Right cardiac atrium (tissue), 5 donors: ENCODE data around the gene CMTM4. TPM values are rescaled to one million over a fixed set of nuclear protein-coding genes. Genes with fewer than 3 reads are reported as not detected.
"Not testable (repeated sequence)": the region's sequence is repeated elsewhere in the genome, so short reads cannot be mapped to it uniquely, and the experiment has no call there.

Experiments
- ATAC-seq, 2 donors: fragments of 200-7000 bp; cut with Tn5 transposase; one replicate each; pipeline versions ENCODE4 v1.8.0 to v1.9.1; 2020; ENCODE audit warnings: moderate library complexity in 2 of 2, mild to moderate bottlenecking in 1 of 2
- DNase-seq, 3 donors: peaks; one replicate each; pipeline ENCODE4 v3.0.0-alpha.2; 2020
- H3K27ac ChIP-seq: one replicate; pipeline ENCODE4 v1.5.1; 2013; ENCODE audit warnings: mild to moderate bottlenecking, low read length, control low read depth, moderate library complexity
- H3K27me3 ChIP-seq: one replicate; pipeline ENCODE4 v1.6.1; 2013; ENCODE audit not compliant: control insufficient read depth, insufficient read depth
- H3K4me1 ChIP-seq: one replicate; pipeline ENCODE4 v1.6.1; 2013; ENCODE audit warnings: low read length; ENCODE audit not compliant: control insufficient read depth, insufficient read depth
- H3K4me3 ChIP-seq: one replicate; pipeline ENCODE4 v1.5.1; 2013; ENCODE audit warnings: low read length, control low read depth
- H3K9me3 ChIP-seq: one replicate; pipeline ENCODE4 v1.6.1; 2013; ENCODE audit warnings: low read length; ENCODE audit not compliant: control insufficient read depth
- WGBS: extraction: QIAGEN DNeasy Blood & Tissue Kit; methylation state at CpG from one replicate; pipeline ENCODE4 v1.1.7; 2013; 5-methylcytosine and 5-hydroxymethylcytosine counted together
- intact Hi-C, 4 donors: fragments of 100-400 bp; cut with DNase I; formaldehyde crosslinking; loops; one replicate each; pipeline versions ENCODE4 v1.11.0 to v1.14.0; 2022 to 2023
- polyA plus RNA-seq: library from polyadenylated mRNA; stranded (reverse); fragments of 200-250 nt; gene quantifications from one replicate; pipeline ENCODE4 v1.2.3, GENCODE V29; 2013
- total RNA-seq, 4 donors: library from RNA; stranded (reverse); fragmentation: NEBNext Ultra II Directional; extraction: Animal tissue kit (Norgen Biotek cat#: 25700); gene quantifications; one replicate each; pipeline ENCODE4 v1.2.1, GENCODE V29; 2021
- donor health status: healthy with polysubstance abuse.
- donor health status: DM: no; HTN: yes; CAD: no.
- donor health status: DM: no; HTN: no; CAD: no.
- donor health status: DM: no; HTN: yes; CAD: no; lungs with severe emphysema.
- donor health status: DM: yes; HTN: yes; CAD: no.

Gene CMTM4
- total and polyA plus RNA-seq, 5 donors, result 7.9 to 15.9 (median 13.5) TPM

DNA sequence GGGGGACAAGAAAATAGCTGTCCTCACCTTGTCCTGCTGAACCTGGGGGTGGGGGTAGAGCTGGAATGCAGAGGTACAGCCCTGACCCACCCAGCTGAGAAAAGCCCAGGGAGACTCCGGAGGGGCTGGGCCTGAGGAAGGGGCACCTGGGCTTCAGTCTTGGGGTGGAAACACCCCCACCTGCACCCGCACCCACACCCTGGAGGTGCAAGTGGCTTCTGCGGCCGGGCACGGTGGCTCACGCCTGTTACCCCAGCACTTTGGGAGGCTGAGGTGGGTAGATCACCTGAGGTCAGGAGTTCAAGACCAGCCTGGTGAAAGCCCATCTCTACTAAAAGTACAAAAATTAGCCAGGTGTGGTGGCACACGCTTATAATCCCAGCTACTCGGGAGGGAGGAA, 84.6 kb downstream of the CMTM4 start:
- H3K4me1 ChIP-seq, H3K4me3 ChIP-seq, intact Hi-C loops, H3K9me3 ChIP-seq, H3K27ac ChIP-seq, H3K27me3 ChIP-seq, ATAC-seq, DNase-seq: not testable (repeated sequence)
- WGBS, result 95% methylated on average over 8 of the region's 8 CpGs

GRCh38 chr16:66610111-66610820, 86.3 kb downstream of the CMTM4 start:
- Histone ChIP-seq H3K9me3 (no peaks in the 10 kb centered on the region), H3K27me3 (no peaks in the 10 kb centered on the region), H3K27ac (no peak overlapping the region), H3K4me3 (no peak overlapping the region), H3K4me1 (no peaks in the 10 kb centered on the region)
- no peak for DNase-seq
- 87% methylated on average over 14 of the region's 14 CpGs for WGBS
- intact Hi-C loops, result no loop called here
- ATAC-seq, result no peak

GRCh38 chr16:66609139-66609510, 87.4 kb downstream of the CMTM4 start:
- H3K27ac ChIP-seq, result no peak overlapping the region
- WGBS, result 77% methylated on average over 12 of the region's 12 CpGs
- H3K9me3 ChIP-seq, result no peaks in the 10 kb centered on the region
- no peaks in the 10 kb centered on the region for H3K4me1 ChIP-seq
- no peaks in the 10 kb centered on the region for H3K27me3 ChIP-seq
- ATAC-seq (no peak), DNase-seq (no peak)
- intact Hi-C loops, result loop anchor here in 3 of 4 donors (5.0 to 10.0 kb wide), 5 partner anchors 124 to 258 kb away; no protein-coding TSS in a partner anchor
- H3K4me3 ChIP-seq, result no peak overlapping the region

DNA sequence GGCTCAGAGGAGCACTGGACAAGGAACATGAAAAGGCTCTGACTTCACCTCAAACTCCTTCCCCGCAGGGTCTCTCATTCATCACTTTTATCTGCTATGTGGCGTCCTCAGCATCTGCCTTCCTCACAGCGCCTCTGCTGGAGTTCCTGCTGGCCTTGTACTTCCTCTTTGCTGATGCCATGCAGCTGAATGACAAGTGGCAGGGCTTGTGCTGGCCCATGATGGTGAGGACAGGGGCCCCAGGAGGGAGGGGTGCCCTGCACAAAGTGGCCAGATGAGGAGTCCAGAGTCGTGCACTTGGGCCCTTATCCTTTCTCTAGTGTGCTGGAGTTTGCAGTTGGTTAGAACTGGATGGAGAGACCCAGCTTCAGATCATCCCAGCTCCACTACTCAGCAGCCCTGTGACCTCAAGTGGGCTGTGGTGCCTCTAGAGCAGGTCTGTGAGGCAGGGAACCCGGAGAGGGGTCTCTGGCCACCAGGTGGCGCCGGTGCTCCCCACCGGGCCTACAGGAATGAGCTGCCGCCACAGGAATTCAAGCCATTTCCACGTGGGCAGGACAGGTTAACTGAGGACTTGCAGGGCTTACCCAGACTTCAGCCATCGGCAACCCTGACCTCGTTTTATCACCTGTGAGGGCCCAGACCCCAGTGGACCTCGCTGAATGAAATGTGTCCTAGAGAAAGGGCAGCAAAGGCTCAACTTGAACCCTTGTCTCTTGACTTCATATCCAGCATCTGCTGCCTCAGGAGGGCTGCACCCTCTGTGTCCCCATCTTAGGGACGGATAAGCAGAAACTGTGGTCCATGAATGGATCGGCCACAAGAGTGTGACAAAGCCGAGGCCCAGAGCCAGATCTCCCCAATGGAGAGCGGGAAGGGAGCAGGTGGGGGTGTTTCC, 88.1 kb downstream of the CMTM4 start:
- Histone ChIP-seq H3K4me1 (no peaks in the 10 kb centered on the region), H3K27ac (no peak overlapping the region), H3K9me3 (no peaks in the 10 kb centered on the region), H3K4me3 (no peak overlapping the region), H3K27me3 (no peaks in the 10 kb centered on the region)
- WGBS, result 29% methylated on average over 17 of the region's 17 CpGs
- ATAC-seq, result peak; percentile 49 to 51
- peak; percentile 88 to 96 (median 94) for DNase-seq
- intact Hi-C loops, result loop anchor here in 3 of 4 donors (5.0 to 10.0 kb wide), 5 partner anchors 124 to 259 kb away; no protein-coding TSS in a partner anchor

DNA sequence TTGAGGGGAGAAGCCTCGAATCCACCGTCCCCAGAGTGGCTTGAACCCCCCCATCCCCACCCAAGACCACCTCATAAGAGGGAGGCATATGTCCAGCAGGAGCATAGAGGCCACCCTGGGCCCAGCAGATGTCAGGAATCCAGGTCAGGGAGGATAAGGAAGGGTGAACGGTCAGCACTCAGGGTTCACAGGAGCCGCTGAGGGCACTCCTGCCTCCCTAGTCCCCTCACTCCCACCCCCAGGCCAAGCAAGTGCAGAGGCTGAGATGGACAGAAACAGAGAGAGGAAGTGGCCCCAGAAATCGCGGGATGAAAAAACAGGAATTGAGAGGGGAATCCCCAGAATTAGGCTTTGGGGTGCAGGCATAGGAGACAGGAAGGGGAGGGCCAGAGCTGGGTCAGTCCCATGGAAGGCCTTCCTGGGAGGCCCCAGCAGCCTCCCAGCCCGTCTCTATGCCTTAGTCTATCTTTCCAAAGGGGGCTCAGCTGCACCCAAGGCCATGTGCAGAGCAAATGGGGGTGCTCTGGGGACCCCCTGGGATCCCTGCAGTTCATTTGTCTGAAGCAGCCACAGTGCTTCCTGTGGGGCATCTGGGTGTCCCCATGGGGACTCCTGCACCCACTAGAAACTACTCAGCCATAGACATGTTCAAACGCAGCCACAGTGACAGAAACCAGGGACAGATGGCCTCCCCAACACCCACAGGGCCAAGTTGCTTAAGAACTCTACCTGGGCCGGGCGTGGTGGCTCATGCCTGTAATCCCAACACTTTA, 90.4 kb downstream of the CMTM4 start:
- H3K4me1 ChIP-seq, result no peaks in the 10 kb centered on the region
- peak in 1 of 2 donors; percentile 0 for ATAC-seq
- peak overlapping the region; percentile 77 for H3K4me3 ChIP-seq

DNA sequence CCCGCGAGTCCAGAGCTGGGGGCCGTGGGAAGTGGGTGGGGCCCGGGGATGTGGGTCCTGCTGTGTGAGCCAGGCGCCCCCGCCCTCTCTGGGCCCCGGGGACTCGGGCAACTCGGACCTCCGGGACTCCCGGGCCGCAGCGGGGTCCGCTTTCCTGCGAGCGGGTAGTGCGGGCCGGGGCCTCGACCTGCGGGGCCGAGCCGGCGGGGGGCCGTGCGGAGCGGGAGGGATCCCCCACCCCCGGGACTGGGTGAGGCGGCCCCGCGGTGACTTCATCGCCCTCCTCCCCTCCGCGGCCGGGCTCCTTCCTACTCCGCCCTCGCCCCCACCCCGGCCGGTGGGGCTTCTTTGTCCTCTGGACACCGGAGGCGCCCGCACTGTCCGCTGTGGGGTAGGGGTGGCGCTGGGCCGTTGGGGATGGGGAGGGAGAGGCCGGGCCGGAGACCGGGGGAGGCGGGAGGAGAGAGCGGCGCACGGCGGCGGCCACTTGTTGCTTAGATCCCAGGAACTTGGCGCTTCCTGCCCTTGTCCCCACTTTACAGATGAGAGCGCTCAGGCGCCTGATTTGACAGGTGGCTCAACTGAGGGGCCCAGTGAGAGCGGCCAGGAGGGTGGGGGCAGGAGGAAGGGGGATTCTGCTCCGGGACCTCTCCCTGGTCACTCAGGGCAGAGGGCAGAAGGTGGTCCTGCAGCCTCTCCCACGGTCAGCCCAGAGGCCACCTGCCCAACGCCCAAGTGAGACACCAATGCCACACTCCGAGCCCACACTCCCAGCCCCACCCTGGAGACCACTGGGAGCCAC, 91.2 kb downstream of the CMTM4 start:
- Histone ChIP-seq H3K27me3 (no peaks in the 10 kb centered on the region), H3K27ac (peak overlapping the region; percentile 77), H3K4me1 (no peaks in the 10 kb centered on the region), H3K9me3 (no peaks in the 10 kb centered on the region), H3K4me3 (peak overlapping the region; percentile 77)
- intact Hi-C loops, result loop anchor here in 3 of 4 donors (5.0 to 10.0 kb wide), 5 partner anchors 121 to 262 kb away; no protein-coding TSS in a partner anchor
- WGBS, result 3% methylated on average over 61 of the region's 61 CpGs
- DNase-seq (peak; percentile 73 to 90 (median 89)), ATAC-seq (peak; percentile 59 to 77)

More for the DNA sequence above, 90.4 kb downstream of the CMTM4 start:
- peak in 1 of 3 donors; percentile 46 for DNase-seq
- no peaks in the 10 kb centered on the region for H3K9me3 ChIP-seq
- peak overlapping the region; percentile 77 for H3K27ac ChIP-seq
- intact Hi-C loops, result loop anchor here in 3 of 4 donors (5.0 to 10.0 kb wide), 5 partner anchors 121 to 261 kb away; no protein-coding TSS in a partner anchor
- no peaks in the 10 kb centered on the region for H3K27me3 ChIP-seq
- 47% methylated on average over 10 of the region's 10 CpGs for WGBS

- H3K27ac ChIP-seq, result peak within 1 kb of the TSS; percentile 77
- intact Hi-C loops, result loop anchor here in 3 of 4 donors (5.0 to 10.0 kb wide), 6 partner anchors 52 to 263 kb away; partner anchors contain the start of genes CKLF (in 1 of the 3) and TK2 (in 1 of the 3)
- H3K4me1 ChIP-seq, result no peaks in the 10 kb centered on the region
- H3K9me3 ChIP-seq, result no peaks in the 10 kb centered on the region
- peak; percentile 67 to 69 for ATAC-seq
- H3K27me3 ChIP-seq, result no peaks in the 10 kb centered on the region
- peak; percentile 76 to 91 (median 90) for DNase-seq
- under 1% methylated on average over 92 of the region's 96 CpGs for WGBS
- H3K4me3 ChIP-seq, result peak within 1 kb of the TSS; percentile 77
These were observed 92.0 kb downstream of the CMTM4 start, which contains the start of gene CMTM3 for GRCh38 chr16:66604376-66605176. TSS of gene CMTM3 (plus strand) at chr16:66604704. CDS start at chr16:66604806, 102 bp downstream.

- intact Hi-C loops, result loop anchor here in 3 of 4 donors (5.0 to 10.0 kb wide), 4 partner anchors 51 to 199 kb away; partner anchors contain the start of genes CKLF (in 1 of the 3) and TK2 (in 1 of the 3)
- Histone ChIP-seq H3K9me3 (no peaks in the 10 kb centered on the region), H3K4me3 (peak overlapping the region; percentile 77), H3K4me1 (no peaks in the 10 kb centered on the region), H3K27me3 (no peaks in the 10 kb centered on the region), H3K27ac (peak overlapping the region; percentile 21)
- WGBS, result 9% methylated on average over 32 of the region's 32 CpGs
- ATAC-seq, result peak; percentile 37 to 42
- DNase-seq, result peak; percentile 70 to 89 (median 89)
These were observed 92.8 kb downstream of the CMTM4 start for GRCh38 chr16:66603537-66604375.
